RWPE1 (cell line): Measurements from ENCODE around the gene RIC3.
A peak's percentile ranks its signal among the peaks of the same experiment; 100 is the strongest.

ENCODE experiments used
- CTCF ChIA-PET: fragments of 350-600 bp; sonication (Branson Sonifier 250); formaldehyde crosslinking; extraction: SDS; loops from one replicate; lab custom pipeline; 2021; lab: Yijun Ruan, JAX
- POLR2A ChIA-PET: fragments of 400-600 bp; formaldehyde crosslinking; extraction: SDS; loops from one replicate; lab custom pipeline; 2020; ENCODE audit warnings: antibody characterized with exemption; ENCODE audit not compliant: low non-redundant PET; lab: Yijun Ruan, JAX
- DNase-seq: peaks from one replicate; pipeline ENCODE4 v3.0.0; 2012; ENCODE audit warnings: low spot score
- H3K27ac ChIP-seq: fragments of 450-650 bp; 2 replicates; pipeline ENCODE4 v1.5.1; 2017
- TF ChIP-seq, protein P1 (sequence below): fragments of 450-650 bp; conservative IDR thresholded peaks from 2 replicates; pipeline ENCODE4 v1.5.1; 2017; ENCODE audit warnings: low read depth, mild to moderate bottlenecking

The RIC3 gene

DNA sequence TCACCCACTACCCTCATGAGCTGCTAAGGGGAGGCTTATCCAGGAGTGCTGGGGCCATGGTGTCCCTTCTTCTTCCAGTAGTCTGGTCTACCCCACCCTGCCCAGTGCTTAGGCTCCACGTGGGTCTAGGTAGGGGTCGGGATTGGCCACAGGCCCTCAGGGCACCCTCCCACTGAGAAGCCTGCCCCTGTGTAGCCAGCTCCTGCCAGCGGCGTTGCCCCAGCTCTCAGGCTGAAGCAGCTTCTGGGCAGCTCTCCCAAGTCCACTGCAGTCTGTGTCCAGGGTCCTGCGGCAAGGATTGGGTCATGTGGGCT, 24.0 kb upstream of the RIC3 start:
- TF ChIP-seq, protein P1, sequence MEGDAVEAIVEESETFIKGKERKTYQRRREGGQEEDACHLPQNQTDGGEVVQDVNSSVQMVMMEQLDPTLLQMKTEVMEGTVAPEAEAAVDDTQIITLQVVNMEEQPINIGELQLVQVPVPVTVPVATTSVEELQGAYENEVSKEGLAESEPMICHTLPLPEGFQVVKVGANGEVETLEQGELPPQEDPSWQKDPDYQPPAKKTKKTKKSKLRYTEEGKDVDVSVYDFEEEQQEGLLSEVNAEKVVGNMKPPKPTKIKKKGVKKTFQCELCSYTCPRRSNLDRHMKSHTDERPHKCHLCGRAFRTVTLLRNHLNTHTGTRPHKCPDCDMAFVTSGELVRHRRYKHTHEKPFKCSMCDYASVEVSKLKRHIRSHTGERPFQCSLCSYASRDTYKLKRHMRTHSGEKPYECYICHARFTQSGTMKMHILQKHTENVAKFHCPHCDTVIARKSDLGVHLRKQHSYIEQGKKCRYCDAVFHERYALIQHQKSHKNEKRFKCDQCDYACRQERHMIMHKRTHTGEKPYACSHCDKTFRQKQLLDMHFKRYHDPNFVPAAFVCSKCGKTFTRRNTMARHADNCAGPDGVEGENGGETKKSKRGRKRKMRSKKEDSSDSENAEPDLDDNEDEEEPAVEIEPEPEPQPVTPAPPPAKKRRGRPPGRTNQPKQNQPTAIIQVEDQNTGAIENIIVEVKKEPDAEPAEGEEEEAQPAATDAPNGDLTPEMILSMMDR: peak; percentile 22
- ChIA-PET POLR2A (no interaction called here), CTCF (interaction anchor here (0.6 to 1.9 kb wide), 10 partner anchors 9 to 490 kb away, joined by 3 to 13 read pairs (median 3); partner anchors contain the start of genes LMO1, RPL27A and TRIM66)
- DNase-seq: no peak
- no peak overlapping the region for H3K27ac ChIP-seq

DNA sequence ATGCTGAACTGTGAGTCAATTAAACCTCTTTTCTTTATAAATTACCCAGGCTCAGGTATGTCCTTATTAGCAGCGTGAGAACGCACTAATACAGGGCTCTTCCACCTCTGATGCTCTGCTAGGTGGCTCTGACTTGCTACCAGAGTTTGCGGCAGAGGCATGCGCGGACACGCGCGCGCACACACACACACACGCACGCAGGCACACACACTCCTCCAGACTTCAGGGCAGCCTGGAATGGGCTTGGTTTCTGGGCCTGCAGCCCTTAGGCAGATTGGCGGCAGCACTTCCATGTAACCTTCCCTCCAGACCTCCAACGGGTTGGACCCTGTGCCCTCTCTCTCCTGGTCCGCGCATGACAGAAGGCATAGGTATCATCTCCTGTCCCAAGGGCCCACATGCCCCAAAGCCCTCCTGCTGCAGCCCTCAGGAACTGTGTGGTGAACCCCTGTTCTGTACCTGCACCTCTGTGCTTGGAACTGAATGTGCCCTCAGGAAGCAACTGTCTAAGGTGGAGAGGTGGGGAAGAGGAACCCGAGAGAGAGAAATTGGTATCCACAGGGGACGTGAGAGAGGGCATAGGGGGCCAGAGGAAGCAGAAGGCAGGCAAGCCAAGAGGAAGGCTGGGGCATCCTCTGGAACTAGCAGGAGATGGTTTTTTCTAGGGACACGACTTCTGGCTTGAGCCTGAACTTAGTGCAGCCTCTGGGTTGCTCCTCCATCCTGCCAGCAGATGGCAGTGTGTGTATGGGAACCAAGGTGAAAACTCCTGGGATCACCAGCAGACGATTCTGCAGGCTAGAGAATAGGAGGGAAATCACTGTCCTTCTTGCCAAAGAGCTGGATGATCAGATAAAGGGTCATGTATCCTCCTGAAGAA, 23.4 kb upstream of the RIC3 start:
- POLR2A ChIA-PET: no interaction called here
- CTCF ChIA-PET: interaction anchor here (0.6 to 1.9 kb wide), 10 partner anchors 9 to 490 kb away, joined by 3 to 13 read pairs (median 3); partner anchors contain the start of genes LMO1, RPL27A and TRIM66
- DNase-seq: peak; percentile 71
- H3K27ac ChIP-seq: no peak overlapping the region
- TF ChIP-seq, protein P1: peak; percentile 85

DNA sequence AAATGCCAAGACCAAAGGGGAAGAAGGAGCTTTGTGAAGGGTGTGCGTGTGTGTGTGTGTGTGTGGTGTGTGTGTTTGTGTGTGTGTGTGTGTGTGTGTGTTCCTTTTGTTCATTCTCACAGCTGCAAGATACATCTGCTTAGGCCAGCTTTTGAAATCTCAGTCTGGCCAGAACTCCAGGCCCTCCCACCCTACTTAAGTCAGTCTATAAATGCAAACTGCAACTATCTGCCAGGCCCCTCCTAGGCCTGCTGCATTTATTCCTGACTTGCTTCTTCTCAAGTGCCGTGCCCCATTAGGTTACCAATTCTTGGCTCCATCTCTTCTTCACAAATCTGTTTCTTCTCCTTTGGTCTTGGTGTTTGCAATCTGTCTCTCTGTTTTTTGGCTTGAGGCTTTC, 21.6 kb upstream of the RIC3 start:
- TF ChIP-seq, protein P1: no peak
- DNase-seq: no peak
- ChIA-PET POLR2A (interaction anchor here (0.6 kb wide), 1 partner anchor 39 kb away, joined by 4 read pairs; no protein-coding TSS in a partner anchor), CTCF (interaction anchor here (0.5 to 0.6 kb wide), 4 partner anchors 73 to 1892 kb away, joined by 3 to 4 read pairs (median 3); partner anchors contain the start of gene LMO1)
- no peak overlapping the region for H3K27ac ChIP-seq

DNA sequence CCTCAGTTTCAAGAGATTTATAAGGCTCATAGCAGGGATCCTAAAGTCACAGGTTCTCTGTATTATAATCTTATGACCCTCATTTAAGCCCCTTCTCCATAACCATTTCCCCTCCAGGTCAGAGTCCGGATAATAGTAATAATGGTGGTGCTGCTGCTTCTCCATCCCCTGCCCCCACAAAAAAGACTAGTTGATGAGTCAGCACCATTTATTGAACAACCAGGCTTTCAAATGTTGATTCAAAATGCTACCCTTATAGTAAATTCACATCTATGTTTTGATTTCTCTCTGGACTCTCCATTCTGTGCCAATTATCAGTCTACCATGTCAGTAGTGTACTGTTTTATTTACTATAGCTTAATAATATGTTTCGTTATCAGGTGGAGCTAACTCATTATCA, 17.6 kb upstream of the RIC3 start:
- TF ChIP-seq, protein P1: no peak
- ChIA-PET POLR2A (no interaction called here), CTCF (interaction anchor here (0.6 kb wide), 1 partner anchor 10 kb away, joined by 3 read pairs; no protein-coding TSS in a partner anchor)
- no peak overlapping the region for H3K27ac ChIP-seq
- DNase-seq: no peak

DNA sequence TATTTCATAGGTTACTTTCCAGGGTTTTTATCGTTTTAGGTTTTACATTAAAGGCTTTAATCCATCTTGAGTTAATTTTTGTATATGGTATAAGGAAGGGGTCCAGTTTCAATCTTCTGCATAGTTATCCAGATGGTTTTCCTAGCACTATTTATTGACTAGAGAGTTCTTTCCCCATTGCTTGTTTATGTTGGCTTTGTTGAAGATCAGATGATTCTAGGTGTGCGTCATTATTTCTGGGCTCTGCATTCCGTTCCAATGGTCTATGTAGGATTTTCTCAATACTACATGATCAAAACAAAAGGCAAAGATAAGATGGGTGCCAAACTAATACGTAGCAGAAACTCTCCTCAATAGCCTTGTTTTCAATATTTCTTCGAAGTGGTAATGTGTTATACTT, 14.3 kb upstream of the RIC3 start:
- ChIA-PET CTCF (interaction anchor here (0.6 to 0.9 kb wide), 3 partner anchors 9 to 384 kb away, joined by 3 to 5 read pairs (median 4); no protein-coding TSS in a partner anchor), POLR2A (no interaction called here)
- no peak overlapping the region for H3K27ac ChIP-seq
- no peak for DNase-seq
- TF ChIP-seq, protein P1: no peak

DNA sequence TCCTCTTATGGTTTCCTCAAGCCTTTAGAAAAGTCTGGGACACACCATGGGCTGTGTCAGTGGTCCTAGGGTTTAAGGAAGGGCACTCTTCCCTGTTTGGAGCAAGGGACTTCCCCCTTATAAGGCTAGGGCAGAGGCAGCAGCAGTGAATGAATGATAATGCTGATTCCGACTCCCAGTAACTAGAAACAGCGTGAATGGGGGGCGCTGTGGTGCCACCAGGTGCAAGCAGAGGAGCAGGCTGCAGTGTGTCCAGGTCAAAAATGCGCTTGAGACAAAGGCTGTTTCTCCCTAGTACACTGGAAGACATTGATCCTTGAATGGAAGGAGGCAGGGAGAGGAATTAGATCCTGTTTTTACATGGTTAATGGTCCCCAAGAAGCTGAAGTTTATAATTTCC, 11.6 kb upstream of the RIC3 start:
- TF ChIP-seq, protein P1: no peak
- ChIA-PET CTCF (no interaction called here), POLR2A (no interaction called here)
- no peak overlapping the region for H3K27ac ChIP-seq
- DNase-seq: no peak
